Non-pigmented ciliary epithelial cell (primary cell): ENCODE measurements around the gene TELO2.

Experiments used
- DNase-seq: peaks from one replicate; pipeline ENCODE4 v3.0.0-alpha.2; 2010; ENCODE audit warnings: low read depth

Gene TELO2

DNA sequence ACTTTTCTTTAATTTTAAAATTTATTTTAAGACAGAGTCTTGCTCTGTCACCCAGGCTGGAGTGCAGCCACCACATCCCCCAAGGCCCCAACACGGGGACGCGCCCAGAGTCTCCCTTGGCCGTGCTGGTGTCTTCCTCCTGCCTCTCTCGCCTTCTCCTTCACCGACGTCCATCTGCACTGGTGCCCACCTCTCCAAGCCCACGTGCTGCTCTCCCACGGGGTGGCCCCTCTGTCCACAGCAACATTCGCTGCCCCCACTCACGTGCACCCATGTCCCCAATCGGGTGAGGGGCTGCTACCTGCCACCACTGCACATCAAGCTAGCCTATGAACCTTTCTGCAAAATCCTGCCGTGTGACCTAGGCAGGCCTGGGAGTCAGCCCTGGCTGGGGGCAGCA, 43.4 kb downstream of the TELO2 start:
- DNase-seq: no peak

DNA sequence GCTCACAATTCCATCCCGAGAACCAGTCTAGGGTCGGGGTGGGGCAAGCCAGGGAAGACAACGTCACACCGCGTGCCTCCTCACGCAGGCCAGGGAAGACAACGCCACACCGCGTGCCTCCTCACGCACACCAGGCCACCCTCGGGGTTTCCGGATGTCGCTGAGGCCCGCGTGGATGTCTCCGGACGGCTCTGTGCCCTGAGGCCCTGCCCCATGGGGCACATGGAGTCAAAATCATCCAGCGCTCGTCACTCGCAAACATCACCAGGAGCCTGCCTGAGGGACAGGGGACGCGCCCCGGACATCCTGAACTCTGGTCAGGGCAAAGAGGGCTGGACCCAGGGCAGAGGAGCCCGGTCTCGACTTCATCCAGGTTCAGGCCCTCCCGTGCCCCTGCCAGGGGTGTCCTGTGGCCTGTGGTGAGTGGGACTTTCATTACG, 44.0 kb downstream of the TELO2 start:
- no peak for DNase-seq

DNA sequence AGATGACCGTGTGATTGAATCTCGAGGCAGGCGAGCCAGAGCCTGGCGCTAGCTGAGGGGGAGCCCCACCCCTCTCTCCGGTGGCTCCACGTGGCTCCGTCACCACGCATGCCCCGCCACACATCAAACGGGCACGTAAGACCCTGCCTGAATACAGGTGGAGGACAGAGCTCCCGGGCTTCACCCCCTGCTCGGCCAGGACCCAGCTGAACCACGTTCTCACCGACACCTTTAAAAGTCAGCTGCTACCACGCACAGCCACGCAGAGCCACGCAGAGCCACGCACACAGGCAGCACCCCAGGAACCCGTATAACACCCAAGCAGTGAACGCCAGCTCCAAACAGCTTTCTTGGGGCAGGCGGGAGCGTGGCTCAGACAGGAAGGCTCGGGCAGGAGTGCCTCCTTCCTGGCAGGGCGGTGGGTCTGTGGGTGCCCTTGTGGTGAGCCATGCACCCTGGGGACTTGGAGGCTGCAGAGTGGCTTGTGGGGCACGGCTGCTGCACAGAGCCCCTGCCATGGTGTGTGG, 44.7 kb downstream of the TELO2 start:
- DNase-seq: no peak

DNA sequence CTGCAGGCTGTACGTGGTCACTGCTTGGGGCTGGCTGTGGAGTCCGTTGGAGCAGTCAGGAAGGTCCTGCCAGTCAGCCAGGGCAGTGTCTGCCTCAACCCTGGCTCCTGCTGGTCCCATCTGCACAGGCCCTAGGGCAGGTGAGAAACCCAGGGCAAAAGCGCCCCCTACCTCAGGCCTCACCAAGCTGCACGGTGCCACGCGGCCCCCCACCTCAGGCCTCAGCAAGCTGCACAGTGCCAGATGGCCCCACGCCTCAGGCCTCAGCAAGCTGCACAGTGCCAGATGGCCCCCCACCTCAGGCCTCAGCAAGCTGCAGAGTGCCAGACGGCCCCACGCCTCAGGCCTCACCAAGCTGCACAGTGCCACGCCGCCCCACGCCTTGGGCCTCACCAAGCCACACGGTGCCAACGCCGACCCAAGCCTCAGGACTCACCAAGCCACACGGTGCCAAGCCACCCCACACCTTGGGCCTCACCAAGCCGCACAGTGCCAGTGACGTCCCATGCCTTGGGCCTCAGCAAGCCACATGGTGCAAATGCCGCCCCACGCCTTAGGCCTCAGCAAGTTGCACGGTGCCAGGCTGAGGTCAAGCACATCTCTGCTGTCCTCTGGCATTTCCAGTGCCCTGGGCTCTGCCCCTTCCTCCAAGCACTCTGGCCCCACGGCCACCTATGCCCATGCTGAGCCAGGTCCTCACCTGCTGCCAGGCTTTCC, 45.8 kb downstream of the TELO2 start:
- DNase-seq: no peak

DNA sequence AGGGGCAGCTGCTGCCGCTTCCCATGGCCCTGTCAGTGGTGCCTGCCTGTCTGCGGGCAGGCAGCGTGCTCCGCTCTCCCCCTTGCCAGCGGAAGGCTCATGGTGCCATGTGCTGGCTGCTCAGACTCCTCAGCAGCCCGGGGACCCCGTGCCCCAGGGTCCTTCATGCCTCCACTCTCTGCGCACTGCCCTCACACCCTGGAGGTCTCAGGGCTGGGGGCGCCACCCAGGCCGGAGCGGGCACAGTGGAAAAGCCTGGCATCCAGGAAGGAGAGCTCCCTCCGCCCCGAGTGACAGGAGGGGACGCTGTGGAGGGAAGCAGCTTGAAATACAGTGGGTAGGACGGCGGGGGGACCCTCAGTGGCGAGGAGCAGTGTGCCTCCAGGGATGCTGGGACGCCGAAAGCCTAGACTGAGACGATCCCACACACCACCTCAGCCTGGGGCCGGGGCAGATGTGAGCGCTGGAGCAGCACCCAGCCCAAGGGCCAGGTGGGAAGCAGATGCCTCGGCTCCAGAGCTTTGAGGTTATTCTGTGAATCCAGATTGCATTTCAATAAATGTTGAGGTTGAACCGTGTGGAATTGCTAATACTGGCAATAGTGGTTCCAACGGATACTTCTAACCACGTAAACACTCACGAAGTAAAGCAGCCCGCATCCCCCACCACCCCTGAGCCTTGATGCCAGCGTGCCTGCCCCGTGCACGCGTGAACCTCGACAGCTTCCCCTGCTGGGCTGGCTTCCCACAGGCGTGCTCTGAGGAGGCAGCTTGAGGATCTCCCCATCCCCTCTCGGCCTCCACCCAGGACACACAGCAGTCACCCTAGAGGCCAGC, 46.8 kb downstream of the TELO2 start:
- no peak for DNase-seq

DNA sequence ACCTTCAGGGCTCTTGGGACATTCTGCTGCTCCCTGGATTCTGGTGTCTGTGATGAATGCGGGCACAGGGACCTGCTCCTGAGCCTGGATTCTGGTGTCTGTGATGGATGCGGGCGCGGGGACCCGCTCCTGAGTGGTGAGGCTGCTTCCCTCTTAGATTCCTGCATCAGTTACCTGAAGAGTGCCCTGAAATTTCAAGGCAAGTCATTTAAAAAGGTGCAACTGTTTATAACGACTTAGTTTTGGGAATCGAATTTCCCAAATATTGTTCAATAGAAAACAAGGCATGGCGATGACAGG, 47.3 kb downstream of the TELO2 start:
- DNase-seq: no peak

DNA sequence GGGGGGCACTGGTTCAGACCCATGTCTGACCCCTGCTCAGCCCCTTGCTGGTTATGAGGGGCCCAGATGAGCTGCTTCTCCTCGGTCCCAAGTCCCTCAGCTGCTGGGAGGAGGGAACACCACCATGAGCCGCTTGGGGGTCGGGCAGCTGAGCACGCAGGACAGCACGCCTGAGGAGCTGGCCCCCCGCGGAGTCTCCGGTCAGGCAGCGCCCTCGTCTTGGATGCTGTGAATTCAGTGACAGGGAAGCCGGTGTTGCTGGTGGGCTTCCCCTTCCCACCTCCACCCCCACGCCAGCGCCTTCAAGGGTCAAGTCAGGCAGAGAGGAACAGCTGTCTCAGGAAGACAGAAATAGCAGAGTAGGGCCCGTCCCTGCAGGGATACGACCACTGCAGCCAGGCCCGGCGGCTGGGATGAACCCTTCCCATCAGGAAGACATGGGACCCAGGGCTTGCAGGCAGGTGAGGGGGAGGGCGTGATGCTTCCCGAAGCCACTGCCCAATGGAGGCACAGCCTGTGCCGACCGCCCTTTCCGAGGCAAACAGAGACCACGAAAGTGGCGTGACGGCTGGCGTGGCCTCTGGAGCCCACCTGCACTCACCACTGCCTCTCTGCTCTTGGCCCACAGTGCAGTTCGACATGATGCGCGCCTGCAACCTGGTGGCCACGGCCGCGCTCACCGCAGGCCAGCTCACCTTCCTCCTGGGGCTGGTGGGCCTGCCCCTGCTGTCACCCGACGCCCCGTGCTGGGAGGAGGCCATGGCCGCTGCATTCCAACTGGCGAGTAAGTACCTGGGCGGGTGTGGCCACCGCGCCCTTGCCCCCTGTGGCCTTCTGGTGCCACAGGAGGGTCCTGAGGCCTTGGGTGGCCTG, 48.4 kb downstream of the TELO2 start:
- no peak for DNase-seq

DNA sequence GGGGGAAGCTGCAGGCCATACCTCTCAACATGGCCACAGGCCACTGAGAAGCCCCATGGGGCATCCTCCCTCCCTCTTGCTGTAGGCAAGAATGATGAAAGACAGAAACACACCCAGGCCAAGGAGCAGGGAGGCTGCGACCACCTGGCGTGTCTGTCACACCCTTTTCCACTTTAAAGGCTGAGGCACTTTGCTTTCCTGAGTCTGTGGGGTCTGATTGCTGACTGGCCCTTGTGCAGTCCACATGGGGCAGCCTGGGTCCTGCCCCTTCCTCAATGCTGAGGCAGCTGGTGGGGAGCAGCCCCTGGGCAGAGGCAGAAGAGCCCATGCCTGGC, 49.0 kb downstream of the TELO2 start:
- DNase-seq: no peak

DNA sequence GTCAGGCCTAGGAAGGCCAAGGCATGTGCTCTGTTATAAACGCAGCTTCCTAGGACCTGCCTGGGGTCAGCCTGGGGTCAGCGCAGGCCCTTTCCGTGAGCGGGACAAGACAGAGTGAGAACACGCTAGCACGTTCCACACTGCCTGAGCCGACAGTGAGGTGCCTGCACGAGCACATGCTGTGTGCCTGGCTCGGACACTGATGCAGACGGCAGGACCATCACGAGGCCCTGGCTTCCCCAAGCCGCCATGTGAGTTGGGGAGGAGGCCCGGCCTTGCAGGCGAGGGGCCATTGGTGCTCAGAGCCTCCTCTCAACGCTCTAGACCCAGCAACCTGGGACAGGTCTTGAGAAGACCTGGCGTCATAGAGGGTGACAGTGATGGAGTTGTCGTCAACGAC, 49.4 kb downstream of the TELO2 start:
- no peak for DNase-seq

DNA sequence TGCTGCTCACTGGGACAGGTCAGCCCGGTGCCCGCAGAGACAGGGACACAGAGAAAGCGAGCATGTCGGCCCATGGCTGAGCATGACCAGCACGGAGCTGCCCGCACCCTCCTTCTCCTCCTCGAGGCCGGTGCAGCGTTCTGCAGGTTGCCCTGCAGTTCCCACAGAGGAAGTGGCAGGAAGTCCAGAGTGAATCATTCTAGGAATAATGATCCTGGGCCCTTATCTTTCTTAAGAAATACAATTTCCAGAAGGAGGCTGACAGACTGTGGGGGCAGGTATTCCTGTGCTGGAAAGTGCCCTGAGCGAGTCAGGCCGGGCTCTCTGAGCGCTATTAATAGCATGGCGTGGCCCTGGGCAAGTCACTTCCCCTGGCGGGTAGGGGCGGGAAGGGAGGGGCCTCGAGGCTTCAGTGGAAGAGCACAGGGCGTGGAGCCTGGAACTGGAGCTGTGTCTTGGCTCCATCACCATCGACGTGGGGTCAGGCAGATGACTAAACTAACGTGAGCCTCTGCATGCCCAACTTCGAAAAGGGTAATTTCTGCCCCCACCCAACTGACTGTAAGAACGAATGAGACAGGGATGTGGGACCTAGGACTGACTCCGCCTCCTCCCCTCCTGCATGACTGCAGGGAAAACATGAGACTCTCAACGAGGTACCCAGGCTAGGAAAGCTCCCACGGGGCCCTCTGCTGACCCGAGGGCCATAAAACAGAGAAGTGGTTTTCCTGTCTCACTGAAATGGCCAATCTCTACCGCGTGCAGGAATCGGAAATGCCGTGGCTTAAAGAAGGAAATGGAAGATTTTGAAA, 50.1 kb downstream of the TELO2 start:
- DNase-seq: peak; percentile 48

DNA sequence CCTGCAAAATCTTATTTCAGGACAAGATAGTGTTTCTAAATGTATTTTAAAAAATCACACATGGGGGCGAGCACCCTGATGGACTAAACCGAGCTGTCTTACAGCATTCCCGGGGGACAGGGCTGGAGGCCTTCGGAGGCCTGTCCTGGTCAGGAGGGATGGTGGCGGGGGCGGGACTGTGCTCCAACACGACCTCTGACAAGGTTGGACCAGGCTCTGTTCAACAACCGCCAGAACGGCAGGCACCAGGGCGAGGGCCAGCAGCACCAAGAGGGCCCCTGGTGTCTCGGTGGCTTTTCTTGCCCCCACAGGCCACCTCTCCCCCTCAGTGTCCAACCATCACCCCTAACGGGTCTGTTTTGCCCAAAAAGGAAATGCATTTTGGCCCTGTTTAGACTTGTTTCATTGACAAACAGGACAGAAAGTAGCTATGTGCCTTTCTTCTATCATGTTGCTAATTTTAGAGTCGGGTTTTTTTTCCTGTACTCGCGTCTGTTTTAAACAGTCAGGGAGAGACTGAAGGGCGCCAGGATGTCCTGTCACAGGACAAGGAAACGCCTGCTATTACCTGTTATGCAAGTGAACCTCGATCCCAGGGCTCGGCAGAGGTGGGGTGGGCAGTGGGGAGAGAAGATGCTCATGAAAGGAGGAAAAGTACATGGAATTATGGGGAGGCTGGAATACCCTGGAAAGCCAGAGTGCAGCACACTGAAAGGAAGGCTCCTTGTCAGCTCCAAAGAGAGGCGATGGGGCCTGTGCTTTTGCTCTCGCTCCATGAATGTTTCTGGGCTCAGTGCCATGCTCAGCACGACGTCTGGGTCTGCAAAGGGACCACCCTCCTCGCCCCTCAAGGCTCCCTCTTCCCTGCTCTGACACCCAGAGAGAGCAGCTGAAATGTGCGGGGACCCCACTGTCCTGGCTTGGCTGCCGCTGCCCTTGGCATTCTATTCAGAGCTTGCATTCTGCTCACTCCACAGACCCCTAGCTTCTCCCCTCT, 52.2 kb downstream of the TELO2 start:
- DNase-seq: no peak

DNA sequence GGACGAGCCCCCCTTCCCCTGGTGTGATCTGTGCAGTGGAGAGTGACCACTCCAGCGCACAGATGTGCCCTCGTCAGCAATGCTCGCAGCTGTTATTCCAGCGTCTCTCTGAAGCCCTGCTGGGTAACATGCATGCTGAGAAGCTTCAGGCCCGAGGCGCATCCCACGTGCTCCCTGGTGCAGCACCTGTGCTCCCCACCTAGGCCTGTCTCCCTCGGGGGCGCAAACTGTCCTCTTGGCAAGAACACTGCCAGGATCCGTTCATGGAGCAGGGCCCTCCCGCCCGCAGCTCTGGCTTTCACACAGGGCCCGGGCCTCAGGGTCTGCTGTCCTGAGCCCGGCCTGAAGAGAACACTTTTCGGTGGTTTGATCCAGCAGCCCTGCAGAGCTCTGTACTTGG, 53.3 kb downstream of the TELO2 start:
- DNase-seq: no peak

DNA sequence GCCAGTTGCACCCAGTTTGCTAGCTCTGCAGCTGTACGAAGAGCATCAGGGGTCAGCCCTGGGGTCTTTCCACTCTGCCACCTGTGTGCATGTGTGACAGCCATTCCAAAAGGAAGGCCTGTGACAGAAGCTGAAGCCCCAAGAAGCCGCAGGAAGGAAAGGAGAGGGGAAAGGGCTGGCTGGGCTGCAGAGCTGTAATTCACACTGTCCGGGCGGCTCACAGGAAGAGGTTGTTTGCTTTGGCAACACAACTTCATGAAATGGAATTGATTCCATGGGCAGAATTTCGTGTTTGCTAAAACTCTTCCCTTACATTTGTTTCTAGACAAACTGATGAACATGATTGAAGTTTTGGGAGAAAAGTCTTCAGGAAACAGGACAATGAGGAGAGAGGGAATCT, 55.1 kb downstream of the TELO2 start:
- DNase-seq: no peak

DNA sequence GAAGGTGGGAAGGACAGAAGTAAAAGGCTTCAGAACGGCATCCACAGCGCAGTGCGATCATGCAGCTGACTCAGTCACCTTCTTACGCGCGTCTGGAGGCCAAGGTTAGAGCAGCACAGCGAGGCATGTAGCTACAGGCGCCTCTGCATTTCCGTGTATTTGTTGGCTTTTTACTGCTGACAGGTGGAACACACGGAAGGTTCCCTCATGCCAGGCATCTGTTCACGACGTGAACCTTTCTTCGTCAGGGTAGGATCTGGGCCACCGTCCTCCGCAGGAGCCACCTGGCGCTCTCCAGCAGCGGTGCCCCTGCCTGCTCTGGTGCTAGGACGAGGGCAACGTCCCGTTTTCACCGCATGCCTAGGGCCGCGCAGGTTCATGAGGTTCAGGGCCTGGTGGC, 55.6 kb downstream of the TELO2 start:
- DNase-seq: no peak

DNA sequence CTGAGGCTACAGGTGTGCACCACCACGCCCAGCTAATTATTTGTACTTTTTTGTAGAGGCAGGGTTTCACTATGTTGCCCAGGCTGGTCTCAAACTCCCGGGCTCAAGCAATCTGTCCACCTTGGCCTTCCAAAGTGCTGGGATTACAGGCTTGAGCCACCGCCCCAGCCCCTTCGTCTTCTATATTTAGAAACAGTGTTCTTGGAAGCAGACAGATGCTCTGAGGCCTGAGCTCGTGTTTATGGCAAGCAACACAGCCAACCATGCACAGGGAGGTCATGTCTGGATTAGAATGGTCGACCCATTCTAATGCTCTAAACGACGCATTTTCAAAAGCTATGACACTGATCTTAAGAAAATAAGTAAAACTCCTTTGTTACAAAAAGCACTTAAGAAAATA, 56.9 kb downstream of the TELO2 start:
- DNase-seq: no peak

DNA sequence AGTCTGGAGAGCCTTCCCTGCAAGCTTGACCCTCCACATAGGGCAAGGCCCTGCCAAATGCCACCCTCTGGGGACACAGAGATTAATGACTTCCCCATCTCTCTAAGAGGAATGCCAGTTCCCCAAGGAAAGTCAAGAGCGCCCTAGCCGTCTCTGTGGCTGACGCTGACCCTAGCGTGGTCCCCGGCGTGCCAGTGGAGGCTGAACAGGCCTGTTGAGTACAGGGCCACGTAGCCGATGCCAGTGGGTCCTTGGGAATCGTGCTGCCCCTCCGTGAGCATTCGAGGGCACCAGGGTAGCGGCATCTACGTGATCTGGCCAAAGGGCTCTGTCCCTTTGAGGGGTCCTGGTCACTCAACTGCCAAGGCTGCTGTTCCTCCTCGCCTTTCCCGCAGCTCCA, 57.5 kb downstream of the TELO2 start:
- DNase-seq: no peak

DNA sequence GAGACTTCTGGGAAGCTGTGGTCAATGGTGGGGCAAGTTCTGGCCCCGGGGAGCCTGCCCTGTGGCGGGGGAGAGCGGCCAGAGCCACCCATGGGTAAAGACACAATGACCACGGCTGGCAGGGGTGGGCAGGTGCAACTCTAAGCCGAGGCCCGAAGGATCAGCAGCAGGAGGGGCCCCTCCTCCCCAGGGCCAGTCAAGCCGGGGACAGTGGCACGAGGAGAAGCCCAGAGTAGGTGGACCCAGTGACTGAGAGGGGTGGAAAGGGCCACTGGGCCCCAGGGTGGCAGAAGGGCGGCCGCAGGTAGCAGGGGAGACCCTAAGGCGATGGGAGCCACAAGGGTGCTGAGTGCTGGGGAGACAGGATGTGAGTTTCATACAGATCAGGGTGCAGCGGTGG, 58.0 kb downstream of the TELO2 start:
- DNase-seq: no peak

DNA sequence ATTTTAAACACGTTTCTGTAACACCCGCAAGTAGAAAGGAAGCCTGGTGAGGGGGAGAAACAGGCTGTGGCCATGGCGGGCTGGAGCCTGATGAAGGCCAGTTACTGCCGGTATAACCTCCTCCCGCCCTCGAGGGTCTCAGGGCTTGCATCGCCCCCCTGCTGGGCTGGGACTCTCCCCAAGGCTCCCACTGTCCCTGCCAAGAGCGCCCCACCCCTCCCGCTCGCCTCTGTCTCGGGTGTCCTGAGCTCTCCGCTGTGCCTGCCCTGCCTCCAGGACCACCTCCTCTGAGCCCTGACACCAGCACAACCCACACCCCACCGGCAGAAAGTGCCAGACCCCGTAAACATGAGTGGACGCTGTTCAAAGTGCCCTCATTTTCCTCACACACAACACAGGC, 59.0 kb downstream of the TELO2 start:
- no peak for DNase-seq

DNA sequence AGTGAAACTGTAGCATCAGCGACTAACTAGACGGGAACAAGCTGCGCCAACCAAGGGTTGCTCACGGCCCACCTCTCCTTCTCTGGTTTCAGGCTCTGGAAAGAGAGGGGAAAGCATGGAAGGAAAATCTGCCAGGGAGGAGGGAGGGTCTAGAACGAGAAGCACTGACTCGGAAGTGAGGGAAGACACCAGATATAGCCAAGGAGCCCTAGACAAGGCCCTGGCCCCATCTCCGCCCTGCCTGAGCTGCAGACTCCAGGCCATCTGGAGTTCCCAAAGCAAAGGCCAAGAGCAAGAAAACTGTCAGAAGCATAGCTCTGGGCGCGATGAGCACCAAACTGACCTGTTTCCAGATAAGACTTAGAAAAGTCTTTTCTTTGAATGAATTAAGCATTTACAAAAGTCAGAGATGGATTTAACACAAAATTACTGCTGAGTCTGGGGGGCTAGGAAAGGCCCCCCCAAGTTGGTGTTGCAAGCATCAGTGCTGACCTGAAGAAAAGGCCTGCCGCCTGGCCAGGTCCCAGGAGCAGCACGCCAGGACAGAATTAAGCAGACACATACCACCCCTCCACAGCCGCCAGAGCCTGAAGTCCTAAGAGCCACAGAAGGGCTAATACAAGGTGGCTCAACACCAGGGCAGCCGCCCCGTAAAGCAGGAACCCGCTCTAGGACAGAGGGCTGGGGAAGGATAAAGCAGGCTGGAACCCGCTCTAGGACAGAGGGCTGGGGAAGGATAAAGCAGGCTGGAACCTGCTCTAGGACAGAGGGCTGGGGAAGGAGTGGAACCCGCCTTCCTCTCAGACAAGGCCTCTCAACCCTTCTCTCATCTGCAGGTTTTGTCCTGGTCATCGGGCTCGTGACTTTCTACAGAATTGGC, 61.0 kb downstream of the TELO2 start:
- no peak for DNase-seq
